Measurements from ENCODE around the gene ADGRL3.

DNA sequence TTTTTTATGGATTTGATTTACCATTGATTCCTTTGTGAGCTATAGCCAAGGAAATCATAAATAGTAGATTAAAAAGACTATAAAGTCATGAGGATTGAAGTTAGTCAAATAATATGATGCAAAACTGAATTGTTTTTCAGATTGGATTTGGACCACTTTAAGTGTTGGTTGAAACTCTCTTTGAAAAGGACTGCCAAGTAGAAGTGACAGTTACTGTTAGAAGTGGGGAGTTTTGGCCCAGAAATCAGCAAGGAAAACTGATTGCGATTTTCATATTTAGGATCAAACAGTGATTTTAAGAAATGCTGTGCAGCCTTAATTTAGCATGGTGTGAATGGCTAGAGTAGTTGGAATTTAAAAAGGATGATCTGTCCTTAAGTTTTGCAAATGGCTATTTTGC, 4.9 kb downstream of the ADGRL3 start:
- TF ChIP-seq, protein P1, sequence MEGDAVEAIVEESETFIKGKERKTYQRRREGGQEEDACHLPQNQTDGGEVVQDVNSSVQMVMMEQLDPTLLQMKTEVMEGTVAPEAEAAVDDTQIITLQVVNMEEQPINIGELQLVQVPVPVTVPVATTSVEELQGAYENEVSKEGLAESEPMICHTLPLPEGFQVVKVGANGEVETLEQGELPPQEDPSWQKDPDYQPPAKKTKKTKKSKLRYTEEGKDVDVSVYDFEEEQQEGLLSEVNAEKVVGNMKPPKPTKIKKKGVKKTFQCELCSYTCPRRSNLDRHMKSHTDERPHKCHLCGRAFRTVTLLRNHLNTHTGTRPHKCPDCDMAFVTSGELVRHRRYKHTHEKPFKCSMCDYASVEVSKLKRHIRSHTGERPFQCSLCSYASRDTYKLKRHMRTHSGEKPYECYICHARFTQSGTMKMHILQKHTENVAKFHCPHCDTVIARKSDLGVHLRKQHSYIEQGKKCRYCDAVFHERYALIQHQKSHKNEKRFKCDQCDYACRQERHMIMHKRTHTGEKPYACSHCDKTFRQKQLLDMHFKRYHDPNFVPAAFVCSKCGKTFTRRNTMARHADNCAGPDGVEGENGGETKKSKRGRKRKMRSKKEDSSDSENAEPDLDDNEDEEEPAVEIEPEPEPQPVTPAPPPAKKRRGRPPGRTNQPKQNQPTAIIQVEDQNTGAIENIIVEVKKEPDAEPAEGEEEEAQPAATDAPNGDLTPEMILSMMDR (IDR thresholded peaks at IDR 0.05) = no peak
- TF ChIP-seq POLR2A (IDR thresholded peaks at IDR 0.05) = no peak

All from adrenal gland (tissue), 5 donors.